Measurements from ENCODE around the gene ATG13.

The ATG13 gene

DNA sequence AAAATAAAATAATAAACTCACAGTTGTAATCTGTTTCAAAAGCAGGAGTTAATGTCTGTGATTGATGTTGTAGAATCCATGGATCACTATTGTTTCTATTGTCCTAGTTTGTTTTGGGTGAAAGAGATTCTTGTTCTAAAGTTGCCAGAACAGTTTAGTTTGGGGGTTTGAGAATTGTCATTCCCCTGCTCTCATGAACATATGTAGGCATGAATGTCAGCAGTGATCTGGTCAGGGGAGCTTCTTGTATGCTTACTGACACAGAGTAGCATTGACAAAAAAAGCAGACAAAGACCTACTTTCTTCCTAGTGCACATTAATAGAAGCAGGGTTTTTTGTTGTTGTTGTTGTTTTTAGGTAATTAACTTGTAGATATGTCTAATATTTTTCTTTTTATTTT is 44.5 kb downstream of the ATG13 start:
- DNase-seq (ENCODE audit: low read depth), result no peak
- TF ChIP-seq, protein P1, sequence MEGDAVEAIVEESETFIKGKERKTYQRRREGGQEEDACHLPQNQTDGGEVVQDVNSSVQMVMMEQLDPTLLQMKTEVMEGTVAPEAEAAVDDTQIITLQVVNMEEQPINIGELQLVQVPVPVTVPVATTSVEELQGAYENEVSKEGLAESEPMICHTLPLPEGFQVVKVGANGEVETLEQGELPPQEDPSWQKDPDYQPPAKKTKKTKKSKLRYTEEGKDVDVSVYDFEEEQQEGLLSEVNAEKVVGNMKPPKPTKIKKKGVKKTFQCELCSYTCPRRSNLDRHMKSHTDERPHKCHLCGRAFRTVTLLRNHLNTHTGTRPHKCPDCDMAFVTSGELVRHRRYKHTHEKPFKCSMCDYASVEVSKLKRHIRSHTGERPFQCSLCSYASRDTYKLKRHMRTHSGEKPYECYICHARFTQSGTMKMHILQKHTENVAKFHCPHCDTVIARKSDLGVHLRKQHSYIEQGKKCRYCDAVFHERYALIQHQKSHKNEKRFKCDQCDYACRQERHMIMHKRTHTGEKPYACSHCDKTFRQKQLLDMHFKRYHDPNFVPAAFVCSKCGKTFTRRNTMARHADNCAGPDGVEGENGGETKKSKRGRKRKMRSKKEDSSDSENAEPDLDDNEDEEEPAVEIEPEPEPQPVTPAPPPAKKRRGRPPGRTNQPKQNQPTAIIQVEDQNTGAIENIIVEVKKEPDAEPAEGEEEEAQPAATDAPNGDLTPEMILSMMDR (conservative IDR thresholded peaks at IDR 0.05; ENCODE audit: low read length), result no peak
- no peak overlapping the region for H3K4me3 ChIP-seq (ENCODE audit: low read length)

DNA sequence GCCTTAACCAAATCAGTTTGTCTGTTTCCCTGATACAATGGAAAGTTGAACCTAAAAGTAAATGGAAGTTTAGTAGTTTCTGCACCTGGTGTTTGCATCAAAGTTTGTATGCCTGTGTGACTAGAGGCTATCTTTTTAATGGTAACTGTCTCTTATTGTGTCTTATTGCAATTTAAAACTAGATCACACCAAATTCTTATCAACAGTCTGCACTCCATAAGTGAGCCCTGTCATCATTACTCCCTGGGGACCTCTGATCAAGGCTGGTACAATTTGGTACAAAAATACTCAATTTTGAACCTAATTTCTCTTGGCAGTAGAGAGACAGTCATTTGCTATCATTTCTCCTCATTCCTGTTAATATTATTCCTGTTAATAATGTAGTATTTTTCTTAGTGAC is 45.0 kb downstream of the ATG13 start:
- DNase-seq (ENCODE audit: low read depth), result no peak
- H3K4me3 ChIP-seq (ENCODE audit: low read length), result no peak overlapping the region
- TF ChIP-seq, protein P1 (conservative IDR thresholded peaks at IDR 0.05; ENCODE audit: low read length), result no peak

DNA sequence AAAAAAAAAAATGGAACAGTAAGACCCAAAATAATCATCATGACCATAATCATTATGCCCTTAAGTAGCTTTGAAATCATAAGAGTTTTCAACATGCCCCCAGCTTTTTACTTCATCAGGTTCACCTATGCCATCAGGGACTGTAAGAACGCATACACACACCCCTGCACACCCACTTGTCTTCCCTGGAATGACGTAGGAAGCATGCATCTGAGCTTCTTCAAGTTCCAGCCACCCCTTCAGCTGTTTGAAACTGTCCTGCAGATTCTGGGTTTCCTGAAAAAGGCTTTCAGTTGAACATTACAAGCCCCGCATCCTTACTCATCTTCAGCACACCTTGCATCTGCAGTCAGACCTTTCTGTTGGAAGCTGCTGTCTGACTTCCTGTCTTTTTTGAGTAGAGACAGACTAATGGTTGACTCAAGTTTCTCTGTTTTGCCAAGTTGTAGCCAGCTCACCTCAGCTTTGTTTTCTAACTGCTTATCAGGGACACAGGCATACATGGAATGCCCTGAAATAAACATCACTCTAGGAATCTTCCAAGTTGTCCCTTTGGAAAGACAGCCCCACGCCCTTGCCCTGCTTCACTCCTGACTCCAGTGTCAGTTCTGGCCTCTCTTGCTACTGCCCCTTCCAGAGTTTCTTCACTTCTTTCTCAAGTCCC is 46.1 kb downstream of the ATG13 start:
- no peak overlapping the region for H3K4me3 ChIP-seq (ENCODE audit: low read length)
- TF ChIP-seq, protein P1 (conservative IDR thresholded peaks at IDR 0.05; ENCODE audit: low read length), result no peak
- DNase-seq (ENCODE audit: low read depth), result no peak

DNA sequence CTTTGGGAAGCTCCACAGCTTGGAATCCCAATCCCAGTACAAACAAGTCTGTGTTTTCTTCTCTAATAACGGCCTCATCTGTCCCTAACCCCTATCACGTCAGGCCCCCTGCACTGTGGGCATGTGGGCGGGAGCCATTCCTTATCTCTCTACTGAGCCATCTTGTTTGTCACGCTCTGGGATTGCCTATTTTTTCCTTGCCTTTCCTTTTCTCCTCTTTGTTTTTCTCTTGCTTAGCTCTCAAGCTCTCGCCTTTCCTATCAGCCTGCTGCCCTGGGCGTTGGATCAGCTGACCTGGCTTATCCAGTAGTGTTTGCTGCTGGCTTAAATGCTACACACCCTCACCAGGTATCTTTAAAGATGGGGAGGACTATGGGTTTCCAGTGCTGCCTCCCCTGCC is 47.3 kb downstream of the ATG13 start:
- TF ChIP-seq, protein P1 (conservative IDR thresholded peaks at IDR 0.05; ENCODE audit: low read length), result no peak
- DNase-seq (ENCODE audit: low read depth), result no peak
- no peak overlapping the region for H3K4me3 ChIP-seq (ENCODE audit: low read length)

DNA sequence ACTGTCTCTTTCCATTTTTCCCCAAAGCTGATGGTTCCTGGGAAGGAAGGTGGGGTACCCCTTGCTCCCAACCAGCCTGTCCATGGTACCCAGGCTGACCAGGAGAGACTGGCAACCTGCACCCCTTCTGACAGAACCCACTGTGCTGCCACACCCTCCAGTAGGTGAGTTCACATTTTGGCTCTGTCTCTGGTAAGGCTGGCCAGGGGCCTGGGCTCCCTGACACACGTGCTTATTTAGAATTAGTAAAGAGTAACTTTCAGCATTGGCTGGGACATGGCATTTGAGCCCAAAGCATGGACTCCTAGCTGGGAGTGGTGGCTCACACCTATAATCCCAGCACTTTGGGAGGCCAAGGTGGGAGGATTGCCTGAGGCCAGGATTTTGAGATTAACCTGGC is 48.0 kb downstream of the ATG13 start:
- H3K4me3 ChIP-seq (ENCODE audit: low read length), result no peak overlapping the region
- no peak for DNase-seq (ENCODE audit: low read depth)
- TF ChIP-seq, protein P1 (conservative IDR thresholded peaks at IDR 0.05; ENCODE audit: low read length), result no peak

DNA sequence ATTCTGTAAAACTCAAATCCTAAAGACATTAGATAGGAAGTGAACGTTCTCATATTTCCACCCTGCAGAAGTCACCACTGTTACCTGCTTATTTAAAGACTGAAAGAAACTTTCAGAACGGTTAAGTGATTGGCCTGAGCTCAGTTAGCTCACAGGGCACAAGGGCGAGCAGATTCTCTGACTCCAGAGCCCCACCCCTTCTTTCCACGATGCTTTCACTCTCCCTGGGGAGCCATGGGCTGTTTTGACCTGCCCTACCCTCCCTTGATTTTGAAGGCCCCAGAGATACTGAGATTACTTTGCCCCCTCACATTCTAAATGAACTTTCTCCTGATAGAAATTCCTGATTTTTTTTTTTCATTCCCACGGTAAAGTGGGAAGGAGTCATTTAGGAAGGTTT is 49.2 kb downstream of the ATG13 start:
- TF ChIP-seq, protein P1 (conservative IDR thresholded peaks at IDR 0.05; ENCODE audit: low read length), result no peak
- no peak for DNase-seq (ENCODE audit: low read depth)
- H3K4me3 ChIP-seq (ENCODE audit: low read length), result no peak overlapping the region

DNA sequence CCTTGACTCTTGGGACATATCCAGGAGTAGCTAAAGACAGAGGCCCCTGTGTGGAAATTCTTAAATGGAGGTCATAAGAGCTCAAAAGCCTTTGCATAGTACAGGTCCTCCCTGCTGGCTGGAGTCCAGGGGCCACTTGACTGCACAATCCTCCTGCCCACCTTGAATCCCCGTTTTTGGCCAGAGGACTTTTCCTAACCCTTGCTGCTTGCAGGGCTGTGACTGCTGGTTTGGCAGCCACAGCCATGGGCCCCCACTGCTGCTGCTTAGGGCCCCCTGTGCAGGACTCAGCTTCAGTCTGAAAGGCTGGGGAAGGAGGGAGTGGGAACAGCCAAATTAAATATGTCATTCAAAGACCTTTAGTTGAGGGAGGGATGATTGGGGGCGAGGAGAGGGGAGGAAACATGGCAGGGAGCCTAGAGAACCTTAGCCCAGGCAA is 49.7 kb downstream of the ATG13 start:
- TF ChIP-seq, protein P1 (conservative IDR thresholded peaks at IDR 0.05; ENCODE audit: low read length), result no peak
- no peak overlapping the region for H3K4me3 ChIP-seq (ENCODE audit: low read length)
- DNase-seq (ENCODE audit: low read depth), result no peak
